ENCODE data around the gene ZIM2.

Gene ZIM2

DNA sequence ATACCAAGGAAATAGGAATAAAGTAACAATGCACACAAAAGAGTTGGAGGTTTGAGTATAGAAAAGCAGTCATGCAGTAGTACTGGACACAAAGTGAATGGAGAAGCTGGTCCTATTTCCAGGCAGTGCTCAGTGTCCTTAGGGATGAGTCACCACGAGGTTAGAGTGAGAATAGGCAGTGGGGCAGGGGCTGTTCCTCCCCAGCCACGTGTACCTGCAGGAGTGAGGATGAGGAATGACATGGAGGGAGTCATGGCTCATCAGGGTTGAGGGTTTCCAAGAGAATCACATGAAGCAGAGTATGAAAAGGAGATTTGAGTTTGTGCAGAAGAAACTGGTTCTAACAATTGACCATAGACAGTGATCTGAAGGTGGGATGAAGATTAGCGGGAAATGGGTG, 94.2 kb downstream of the ZIM2 start:
- H3K36me3 ChIP-seq (ENCODE audit: insufficient read depth, low read length), result no peaks in the 10 kb centered on the region
- H3K27me3 ChIP-seq (ENCODE audit: insufficient read depth, low read length), result 0 out of 2 replicates have a peak, but pooled peaks cover 4% of the 10 kb centered on the region
- H2AFZ ChIP-seq (ENCODE audit: low read length, unreplicated experiment), result no peak overlapping the region
- H3K4me3 ChIP-seq (ENCODE audit: low read depth, low read length), result no peak overlapping the region
- H3K27ac ChIP-seq (ENCODE audit: low read depth, low read length), result no peak overlapping the region
- H3K79me2 ChIP-seq (ENCODE audit: control insufficient read depth, insufficient read depth, low read length, unreplicated experiment), result no peaks in the 10 kb centered on the region
- no peaks in the 10 kb centered on the region for H3K4me1 ChIP-seq (ENCODE audit: control insufficient read depth, insufficient read depth, low read length, unreplicated experiment)

DNA sequence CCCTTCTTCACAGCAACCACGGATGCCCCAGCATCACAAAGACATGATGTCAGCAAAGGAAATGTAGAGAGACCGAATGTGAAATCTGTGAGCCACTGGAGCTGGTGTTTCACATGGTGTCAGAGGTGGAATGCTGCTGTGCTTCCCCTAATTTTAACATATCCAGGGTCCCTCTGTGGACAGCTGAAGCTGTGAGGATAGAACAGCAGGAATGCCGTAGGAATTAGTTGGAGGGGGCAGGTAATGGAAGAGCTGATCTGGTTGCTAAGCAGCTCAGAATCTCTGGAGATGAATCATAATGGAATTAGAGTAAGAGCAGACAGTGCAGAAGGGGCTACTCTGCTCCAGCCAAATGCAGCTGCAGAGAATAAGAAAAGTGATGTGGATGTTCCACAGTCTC, 100.0 kb downstream of the ZIM2 start:
- no peak overlapping the region for H3K4me3 ChIP-seq (ENCODE audit: low read depth, low read length)
- H2AFZ ChIP-seq (ENCODE audit: low read length, unreplicated experiment), result no peak overlapping the region
- H3K4me1 ChIP-seq (ENCODE audit: control insufficient read depth, insufficient read depth, low read length, unreplicated experiment), result no peaks in the 10 kb centered on the region
- H3K36me3 ChIP-seq (ENCODE audit: insufficient read depth, low read length), result no peaks in the 10 kb centered on the region
- H3K27me3 ChIP-seq (ENCODE audit: insufficient read depth, low read length), result 0 out of 2 replicates have a peak, but pooled peaks cover 4% of the 10 kb centered on the region
- H3K79me2 ChIP-seq (ENCODE audit: control insufficient read depth, insufficient read depth, low read length, unreplicated experiment), result no peaks in the 10 kb centered on the region
- H3K27ac ChIP-seq (ENCODE audit: low read depth, low read length), result no peak overlapping the region

DNA sequence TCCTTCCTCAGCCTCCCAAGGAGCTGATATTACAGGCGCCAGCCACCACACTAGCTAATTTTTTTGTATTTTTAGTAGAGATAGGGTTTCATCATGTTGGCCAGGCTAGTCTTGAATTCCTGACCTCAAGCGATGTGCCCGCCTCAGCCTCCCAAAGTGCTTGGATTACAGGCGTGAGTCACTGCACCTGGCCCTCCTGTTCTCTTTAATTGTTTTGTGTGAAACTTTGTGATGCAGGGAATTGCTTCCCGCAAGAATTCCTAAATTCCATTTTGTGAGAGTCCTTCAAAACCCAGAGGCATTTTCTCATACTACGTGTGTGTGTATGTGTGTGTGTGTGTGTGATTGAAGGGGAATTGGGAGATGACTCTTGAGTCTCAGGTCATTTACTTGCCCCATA, 104.0 kb downstream of the ZIM2 start:
- Histone ChIP-seq H3K79me2 (ENCODE audit: control insufficient read depth, insufficient read depth, low read length, unreplicated experiment) (no peaks in the 10 kb centered on the region), H3K36me3 (ENCODE audit: insufficient read depth, low read length) (no peaks in the 10 kb centered on the region), H3K27ac (ENCODE audit: low read depth, low read length) (no peak overlapping the region), H3K4me1 (ENCODE audit: control insufficient read depth, insufficient read depth, low read length, unreplicated experiment) (no peaks in the 10 kb centered on the region), H2AFZ (ENCODE audit: low read length, unreplicated experiment) (no peak overlapping the region), H3K4me3 (ENCODE audit: low read depth, low read length) (no peak overlapping the region), H3K27me3 (ENCODE audit: insufficient read depth, low read length) (0 out of 2 replicates have a peak, but pooled peaks cover 1% of the 10 kb centered on the region)

DNA sequence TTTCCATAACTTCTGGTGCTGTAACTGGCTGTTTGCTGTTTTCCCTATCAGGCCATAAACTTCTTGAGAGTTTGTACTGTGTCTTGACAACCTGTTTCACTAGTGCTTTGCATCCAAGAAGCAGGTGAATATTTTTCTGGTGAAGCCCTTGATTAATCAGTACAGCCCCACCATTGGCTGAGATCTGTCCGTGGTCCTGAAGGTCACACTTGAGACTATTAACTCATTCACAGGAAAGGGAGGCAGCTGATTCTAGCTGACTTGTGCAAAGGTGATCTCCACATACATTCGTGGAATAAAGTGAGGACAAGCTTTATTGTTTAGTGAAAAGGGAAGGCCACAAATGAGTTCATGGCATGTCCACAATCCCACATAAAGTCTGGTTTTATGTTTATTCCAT, 107.5 kb downstream of the ZIM2 start:
- Histone ChIP-seq H3K27me3 (ENCODE audit: insufficient read depth, low read length) (no peaks in the 10 kb centered on the region), H3K79me2 (ENCODE audit: control insufficient read depth, insufficient read depth, low read length, unreplicated experiment) (no peaks in the 10 kb centered on the region), H2AFZ (ENCODE audit: low read length, unreplicated experiment) (no peak overlapping the region), H3K27ac (ENCODE audit: low read depth, low read length) (no peak overlapping the region), H3K4me1 (ENCODE audit: control insufficient read depth, insufficient read depth, low read length, unreplicated experiment) (no peaks in the 10 kb centered on the region), H3K4me3 (ENCODE audit: low read depth, low read length) (no peak overlapping the region), H3K36me3 (ENCODE audit: insufficient read depth, low read length) (no peaks in the 10 kb centered on the region)

DNA sequence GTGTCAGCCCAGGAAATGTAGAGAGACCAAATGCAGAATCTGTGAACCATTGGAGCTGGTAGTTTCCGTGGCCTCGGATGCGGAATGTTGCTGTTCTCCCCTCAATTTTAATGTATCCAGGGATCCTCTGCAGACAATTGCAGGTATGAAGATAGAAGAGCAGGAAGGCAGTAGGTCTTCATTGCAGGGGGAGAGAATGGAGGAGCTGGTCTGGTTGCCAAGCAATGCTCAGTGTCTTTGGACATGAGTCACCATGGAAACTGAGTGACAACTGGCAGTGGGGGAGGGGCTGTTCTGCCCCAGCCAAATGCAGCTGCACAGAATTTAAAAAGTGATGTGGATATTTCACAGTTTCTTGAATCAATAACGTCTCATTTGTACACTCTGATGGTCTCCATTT, 112.8 kb downstream of the ZIM2 start:
- no peak overlapping the region for H2AFZ ChIP-seq (ENCODE audit: low read length, unreplicated experiment)
- H3K27ac ChIP-seq (ENCODE audit: low read depth, low read length), result no peak overlapping the region
- no peaks in the 10 kb centered on the region for H3K79me2 ChIP-seq (ENCODE audit: control insufficient read depth, insufficient read depth, low read length, unreplicated experiment)
- no peaks in the 10 kb centered on the region for H3K4me1 ChIP-seq (ENCODE audit: control insufficient read depth, insufficient read depth, low read length, unreplicated experiment)
- no peaks in the 10 kb centered on the region for H3K27me3 ChIP-seq (ENCODE audit: insufficient read depth, low read length)
- H3K4me3 ChIP-seq (ENCODE audit: low read depth, low read length), result no peak overlapping the region
- no peaks in the 10 kb centered on the region for H3K36me3 ChIP-seq (ENCODE audit: insufficient read depth, low read length)

DNA sequence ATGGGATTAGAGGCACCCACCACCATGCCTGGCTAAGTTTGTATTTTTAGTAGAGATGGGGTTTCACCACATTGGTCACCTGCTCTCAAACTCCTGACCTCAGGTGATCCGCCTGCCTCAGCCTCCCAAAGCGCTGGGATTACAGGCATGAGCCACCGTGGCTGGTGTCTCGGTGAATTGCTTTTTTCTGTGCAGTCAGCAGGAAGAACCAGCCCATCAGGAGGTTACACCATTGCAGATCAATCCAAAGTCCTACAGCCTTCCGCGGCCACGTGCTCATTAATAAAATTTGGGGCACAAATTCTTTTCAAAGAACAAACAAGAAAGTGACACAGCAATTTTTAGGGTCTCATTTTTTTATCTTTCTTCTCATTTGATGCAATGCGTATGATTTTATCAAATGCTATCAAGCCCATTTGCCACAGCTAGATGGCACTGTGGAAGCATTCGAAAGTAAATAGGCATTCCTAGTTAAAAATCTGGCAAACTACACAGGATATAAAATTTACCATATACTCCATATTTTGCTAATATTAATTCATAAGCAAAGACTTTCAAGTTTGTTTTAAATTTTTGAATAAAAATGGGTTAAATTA, 114.6 kb downstream of the ZIM2 start:
- no peaks in the 10 kb centered on the region for H3K36me3 ChIP-seq (ENCODE audit: insufficient read depth, low read length)
- no peaks in the 10 kb centered on the region for H3K4me1 ChIP-seq (ENCODE audit: control insufficient read depth, insufficient read depth, low read length, unreplicated experiment)
- H2AFZ ChIP-seq (ENCODE audit: low read length, unreplicated experiment), result no peak overlapping the region
- H3K27me3 ChIP-seq (ENCODE audit: insufficient read depth, low read length), result no peaks in the 10 kb centered on the region
- no peak overlapping the region for H3K4me3 ChIP-seq (ENCODE audit: low read depth, low read length)
- no peak overlapping the region for H3K27ac ChIP-seq (ENCODE audit: low read depth, low read length)
- no peaks in the 10 kb centered on the region for H3K79me2 ChIP-seq (ENCODE audit: control insufficient read depth, insufficient read depth, low read length, unreplicated experiment)

Data from ACC112 (cell line).